Keratinocyte (primary cell): ENCODE data around the gene ACTMAP. TPM values are rescaled to one million over a fixed set of nuclear protein-coding genes. Genes with fewer than 3 reads are reported as not detected.

ENCODE experiments used
- DNase-seq: peaks from one replicate; pipeline ENCODE4 v3.0.0-alpha.2; 2011; ENCODE audit warnings: low read depth, missing footprints, low spot score
- FAIRE-seq: peaks from 2 replicates; lab custom pipeline; 2011; peaks lifted over from hg19 to GRCh38; lab: Jason Lieb, UNC
- H2AFZ ChIP-seq: 2 replicates; pipeline ENCODE4 v1.6.0; 2012; ENCODE audit warnings: low read length, control low read depth, inconsistent platforms; ENCODE audit not compliant: control insufficient read depth
- H3K27ac ChIP-seq: 2 replicates; pipeline ENCODE4 v1.5.1; 2011; ENCODE audit warnings: low read length; ENCODE audit not compliant: control insufficient read depth, insufficient read depth
- H3K27me3 ChIP-seq: 3 replicates; pipeline ENCODE4 v1.6.0; 2011; ENCODE audit warnings: low read length; ENCODE audit not compliant: control insufficient read depth, insufficient read depth; ENCODE audit errors: extremely low read depth
- H3K36me3 ChIP-seq, 2 experiments: 2 replicates in 1 of 2; 3 replicates in 1 of 2; pipeline ENCODE4 v1.5.1; 2011; ENCODE audit warnings: low read length in 2 of 2, mild to moderate bottlenecking in 1 of 2; ENCODE audit not compliant: control insufficient read depth in 2 of 2, insufficient read depth in 2 of 2; ENCODE audit errors: extremely low read depth in 1 of 2
- H3K4me1 ChIP-seq: 3 replicates; pipeline ENCODE4 v1.5.1; 2011; ENCODE audit warnings: low read length; ENCODE audit not compliant: control insufficient read depth, insufficient read depth; ENCODE audit errors: extremely low read depth
- H3K4me2 ChIP-seq: 3 replicates; pipeline ENCODE4 v1.6.0; 2011; ENCODE audit warnings: low read depth, low read length; ENCODE audit not compliant: control insufficient read depth, insufficient read depth; ENCODE audit errors: extremely low read depth
- H3K4me3 ChIP-seq, 3 experiments: fragments of 200-600 bp in 1 of 3; sonication (generic) in 1 of 3; 2 replicates in 2 of 3; 3 replicates in 1 of 3; pipeline ENCODE4 v1.5.1; 2011 to 2016; ENCODE audit warnings: low read length in 3 of 3, mild to moderate bottlenecking in 3 of 3, control low read depth in 2 of 3, inconsistent platforms in 1 of 3, low read depth in 1 of 3, mixed read lengths in 1 of 3, mixed run types in 1 of 3, moderate library complexity in 1 of 3; ENCODE audit not compliant: control insufficient read depth in 2 of 3, insufficient read depth in 2 of 3; ENCODE audit errors: extremely low read depth in 1 of 3
- H3K79me2 ChIP-seq: 2 replicates; pipeline ENCODE4 v1.6.0; 2012; ENCODE audit warnings: low read length; ENCODE audit not compliant: control insufficient read depth, insufficient read depth
- H3K9ac ChIP-seq: 3 replicates; pipeline ENCODE4 v1.6.0; 2011; ENCODE audit warnings: low read length; ENCODE audit not compliant: control insufficient read depth, insufficient read depth; ENCODE audit errors: extremely low read depth
- H3K9me1 ChIP-seq: 3 replicates; pipeline ENCODE4 v1.6.0; 2011; ENCODE audit warnings: low read length; ENCODE audit not compliant: control insufficient read depth, insufficient read depth; ENCODE audit errors: extremely low read depth
- H3K9me3 ChIP-seq: 2 replicates; pipeline ENCODE4 v1.5.1; 2012; ENCODE audit warnings: low read depth, low read length; ENCODE audit not compliant: control insufficient read depth
- H4K20me1 ChIP-seq: 3 replicates; pipeline ENCODE4 v1.6.0; 2011; ENCODE audit warnings: low read length; ENCODE audit not compliant: control insufficient read depth, insufficient read depth; ENCODE audit errors: extremely low read depth
- EZH2 ChIP-seq: IDR thresholded peaks from one replicate; pipeline ENCODE4 v1.6.1; 2012; ENCODE audit warnings: inconsistent platforms, mild to moderate bottlenecking, low read length, moderate library complexity
- dilution Hi-C: fragments of 300-500 bp; cut with MboI; formaldehyde crosslinking; loops from one replicate; pipeline ENCODE4 v1.7.0; 2020; ENCODE audit warnings: low sequenced_read_pairs; ENCODE audit not compliant: extremely low pct_ligation_motif_present
- polyA plus RNA-seq, 5 experiments: library from polyadenylated mRNA; depleted of rRNA in 3 of 5; stranded (reverse) in 3 of 5; stranded (forward) in 1 of 5; unstranded in 1 of 5; fragments of >200 nt; gene quantifications; 1 replicate in 1 of 5; 2 replicates in 3 of 5; 3 replicates in 1 of 5; pipeline versions ENCODE4 v1.2.1 to v1.2.3, GENCODE V29; 2011 to 2012; ENCODE audit warnings: missing spikeins in 2 of 5, low read depth in 1 of 5, low replicate concordance in 1 of 5
- TF ChIP-seq, protein P1 (sequence below), 3 experiments: IDR thresholded peaks in 1 of 3; conservative IDR thresholded peaks in 1 of 3; optimal IDR thresholded peaks in 1 of 3; 2 replicates in 2 of 3; 3 replicates in 1 of 3; pipeline versions ENCODE3 to v1.5.1; 2011; ENCODE audit warnings: low read length in 3 of 3, mild to moderate bottlenecking in 3 of 3, moderate library complexity in 2 of 3, control low read depth in 1 of 3, inconsistent platforms in 1 of 3; ENCODE audit not compliant: insufficient read depth in 2 of 3; ENCODE audit errors: extremely low read depth in 1 of 3

The ACTMAP gene
- polyA plus RNA-seq, 1 donor (not counting 4 experiments of a cell fraction or from before 2014, with no cell fraction given), result 1.4 TPM

DNA sequence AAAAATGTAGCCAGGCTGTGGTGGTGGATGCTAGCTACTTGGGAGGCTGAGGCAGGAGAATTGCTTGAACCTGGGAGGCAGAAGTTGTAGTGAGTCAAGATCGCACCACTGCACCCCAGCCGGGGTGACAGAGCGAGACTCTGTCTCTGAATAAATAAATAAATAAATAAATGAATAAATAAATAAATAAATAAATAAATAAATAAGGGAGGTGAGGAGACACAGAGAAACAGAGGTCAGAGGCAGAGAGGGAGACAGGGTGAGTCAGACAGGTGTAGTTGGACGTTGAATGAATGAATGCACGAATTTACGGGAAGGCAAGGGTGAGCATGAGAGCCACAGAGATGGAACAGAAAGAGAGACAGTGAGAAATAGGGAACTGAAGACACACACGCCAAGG, 30.9 kb upstream of the ACTMAP start:
- no peak overlapping the region for H3K4me2 ChIP-seq
- H3K4me3 ChIP-seq, result no peak overlapping the region
- H3K9me1 ChIP-seq, result no peaks in the 10 kb centered on the region
- no peak for TF ChIP-seq EZH2
- TF ChIP-seq, protein P1, sequence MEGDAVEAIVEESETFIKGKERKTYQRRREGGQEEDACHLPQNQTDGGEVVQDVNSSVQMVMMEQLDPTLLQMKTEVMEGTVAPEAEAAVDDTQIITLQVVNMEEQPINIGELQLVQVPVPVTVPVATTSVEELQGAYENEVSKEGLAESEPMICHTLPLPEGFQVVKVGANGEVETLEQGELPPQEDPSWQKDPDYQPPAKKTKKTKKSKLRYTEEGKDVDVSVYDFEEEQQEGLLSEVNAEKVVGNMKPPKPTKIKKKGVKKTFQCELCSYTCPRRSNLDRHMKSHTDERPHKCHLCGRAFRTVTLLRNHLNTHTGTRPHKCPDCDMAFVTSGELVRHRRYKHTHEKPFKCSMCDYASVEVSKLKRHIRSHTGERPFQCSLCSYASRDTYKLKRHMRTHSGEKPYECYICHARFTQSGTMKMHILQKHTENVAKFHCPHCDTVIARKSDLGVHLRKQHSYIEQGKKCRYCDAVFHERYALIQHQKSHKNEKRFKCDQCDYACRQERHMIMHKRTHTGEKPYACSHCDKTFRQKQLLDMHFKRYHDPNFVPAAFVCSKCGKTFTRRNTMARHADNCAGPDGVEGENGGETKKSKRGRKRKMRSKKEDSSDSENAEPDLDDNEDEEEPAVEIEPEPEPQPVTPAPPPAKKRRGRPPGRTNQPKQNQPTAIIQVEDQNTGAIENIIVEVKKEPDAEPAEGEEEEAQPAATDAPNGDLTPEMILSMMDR (optimal IDR thresholded peaks at IDR 0.05 in 1 of 3, IDR thresholded peaks at IDR 0.05 in 1 of 3, conservative IDR thresholded peaks at IDR 0.05 in 1 of 3; ENCODE audit: extremely low read depth in 1 of 3, insufficient read depth in 2 of 3, low read length in 3 of 3), result no peak
- no peaks in the 10 kb centered on the region for H3K79me2 ChIP-seq
- dilution Hi-C loops, result no loop called here
- no peak for FAIRE-seq
- H4K20me1 ChIP-seq, result no peaks in the 10 kb centered on the region
- H3K9me3 ChIP-seq, result no peaks in the 10 kb centered on the region
- H3K9ac ChIP-seq, result no peak overlapping the region
- H3K4me1 ChIP-seq, result peaks cover 12% of the 10 kb centered on the region
- H3K27ac ChIP-seq, result no peak overlapping the region
- DNase-seq, result no peak
- no peak overlapping the region for H2AFZ ChIP-seq
- H3K27me3 ChIP-seq, result no peaks in the 10 kb centered on the region
- no peaks in the 10 kb centered on the region for H3K36me3 ChIP-seq

DNA sequence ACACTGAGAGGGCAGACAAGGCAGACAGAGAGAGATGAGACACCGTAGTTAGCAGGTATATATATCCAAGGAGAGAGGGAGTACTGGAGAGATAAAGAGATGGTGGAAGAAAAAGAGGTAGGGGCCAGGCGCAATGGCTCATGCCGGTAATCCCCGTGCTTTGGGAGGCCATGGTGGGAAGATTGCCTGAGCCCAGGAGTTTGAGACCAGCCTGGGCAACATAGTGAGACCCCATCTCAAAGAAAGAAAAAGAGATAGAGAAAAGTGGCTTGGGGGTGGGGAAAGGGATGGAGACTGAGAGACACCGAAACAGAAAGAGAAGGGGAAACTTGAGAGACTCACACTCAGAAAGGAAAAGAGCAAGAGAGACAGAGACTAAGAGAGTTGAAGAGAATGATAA, 30.3 kb upstream of the ACTMAP start:
- no peaks in the 10 kb centered on the region for H3K79me2 ChIP-seq
- DNase-seq (no peak), FAIRE-seq (no peak)
- H4K20me1 ChIP-seq, result no peaks in the 10 kb centered on the region
- dilution Hi-C loops, result no loop called here
- TF ChIP-seq, protein P1 (optimal IDR thresholded peaks at IDR 0.05 in 1 of 3, IDR thresholded peaks at IDR 0.05 in 1 of 3, conservative IDR thresholded peaks at IDR 0.05 in 1 of 3; ENCODE audit: extremely low read depth in 1 of 3, insufficient read depth in 2 of 3, low read length in 3 of 3), result no peak
- TF ChIP-seq EZH2, result no peak
- H3K9me1 ChIP-seq, result no peaks in the 10 kb centered on the region
- no peak overlapping the region for H3K27ac ChIP-seq
- no peak overlapping the region for H3K4me3 ChIP-seq
- no peaks in the 10 kb centered on the region for H3K9me3 ChIP-seq
- H3K9ac ChIP-seq, result no peak overlapping the region
- no peaks in the 10 kb centered on the region for H3K27me3 ChIP-seq
- no peaks in the 10 kb centered on the region for H3K36me3 ChIP-seq
- H3K4me2 ChIP-seq, result no peak overlapping the region
- peaks cover 12% of the 10 kb centered on the region for H3K4me1 ChIP-seq
- H2AFZ ChIP-seq, result no peak overlapping the region
